ENCODE results near the gene GATA6. TPM values are rescaled to one million over a fixed set of nuclear protein-coding genes. Genes with fewer than 3 reads are reported as not detected.
A peak's percentile ranks its signal among the peaks of the same experiment; 100 is the strongest.

The GATA6 gene
- 100 to 1,000 TPM in 1 of 4 donors, 10 to 100 TPM in 3; 49.7 to 223 (median 65.7) TPM for total RNA-seq

- H3K4me1 ChIP-seq = peaks cover 0 to 32% (median 16%) of the 10 kb centered on the region in 4 donors
- H3K36me3 ChIP-seq = no peaks in the 10 kb centered on the region
- peak within 1 kb of the TSS; percentile 37 to 86 (median 80) for H3K4me3 ChIP-seq
- DNase-seq = peak; percentile 91
- no peaks in the 10 kb centered on the region for H3K9me3 ChIP-seq
- in situ Hi-C loops (cut with MboI; ENCODE audit: low pct_ligation_motif_present in 1 of 4, low pct_unique_long_range_greater_than_20kb in 1 of 4, low sequenced_read_pairs in 3 of 4) = loop anchor here in 3 of 4 donors (25.0 kb wide), 3 partner anchors 257 to 518 kb away; no protein-coding TSS in a partner anchor
- intact Hi-C loops (cut with DNase I; ENCODE audit: low total_unique reads) = loop anchor here (10.0 kb wide), 1 partner anchor 526 kb away; no protein-coding TSS in a partner anchor
- H3K27me3 ChIP-seq = peaks cover 98% of the 10 kb centered on the region
- TF ChIP-seq POLR2A (IDR thresholded peaks at IDR 0.05) (peak; percentile 98), EP300 (IDR thresholded peaks at IDR 0.05; ENCODE audit: low read depth) (no peak), CTCF (IDR thresholded peaks at IDR 0.05) (peak in 3 of 5 experiments; percentile 11 to 46 (median 39)), POLR2AphosphoS5 (IDR thresholded peaks at IDR 0.05) (peak; percentile 65 to 96 (median 93))
- 0% methylated on average over 69 of the region's 87 CpGs; no CpG with 5 or more reads in 1 of the 2 donors for WGBS, 2 donors (ENCODE audit: low coverage in 1 of 2)
- peak within 1 kb of the TSS; percentile 91 to 96 (median 94) for H3K27ac ChIP-seq
These were observed at the start of gene GATA6 for GRCh38 chr18:22169011-22169888. Gene GATA6 (plus strand): TSS chr18:22169589. CDS start chr18:22171145, 1,556 bp downstream.

DNA sequence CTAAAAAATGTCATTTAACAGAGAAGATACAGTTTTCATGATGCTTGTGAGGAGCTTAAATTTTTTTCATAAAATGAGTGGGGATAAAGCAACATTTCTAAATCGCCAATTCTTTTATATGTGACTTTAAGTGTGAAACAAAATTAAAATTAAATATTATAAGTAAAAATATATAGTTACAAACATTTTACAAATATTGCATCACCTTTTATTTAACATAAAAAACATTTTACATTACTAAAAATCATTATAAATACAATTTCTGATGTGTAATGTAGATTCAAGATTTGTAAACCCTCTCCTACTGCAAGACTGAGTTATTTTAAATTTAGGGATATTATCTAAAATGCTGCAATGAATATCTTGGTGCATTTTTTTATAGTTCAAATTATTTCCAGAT lies 44.4 kb upstream of the GATA6 start:
- Histone ChIP-seq H3K9me3 (no peaks in the 10 kb centered on the region), H3K4me1 (peaks cover 0 to 3% (median 0%) of the 10 kb centered on the region in 4 donors), H3K27me3 (no peaks in the 10 kb centered on the region), H3K27ac (no peak overlapping the region), H3K4me3 (no peak overlapping the region), H3K36me3 (no peaks in the 10 kb centered on the region)
- in situ Hi-C loops (cut with MboI; ENCODE audit: low pct_ligation_motif_present in 1 of 4, low pct_unique_long_range_greater_than_20kb in 1 of 4, low sequenced_read_pairs in 3 of 4) (loop anchor here in 1 of 4 donors (25.0 kb wide), 1 partner anchor 113 kb away; no protein-coding TSS in a partner anchor), intact Hi-C loops (cut with DNase I; ENCODE audit: low total_unique reads) (no loop called here)
- DNase-seq = no peak
- no peak for TF ChIP-seq POLR2AphosphoS5 (IDR thresholded peaks at IDR 0.05)
- TF ChIP-seq EP300 (IDR thresholded peaks at IDR 0.05; ENCODE audit: low read depth) = no peak
- no peak for TF ChIP-seq POLR2A (IDR thresholded peaks at IDR 0.05)
- no peak for TF ChIP-seq CTCF (IDR thresholded peaks at IDR 0.05)
- 87 to 100% methylated on average over 1 of the region's 1 CpG for WGBS, 2 donors (ENCODE audit: low coverage in 1 of 2)

DNA sequence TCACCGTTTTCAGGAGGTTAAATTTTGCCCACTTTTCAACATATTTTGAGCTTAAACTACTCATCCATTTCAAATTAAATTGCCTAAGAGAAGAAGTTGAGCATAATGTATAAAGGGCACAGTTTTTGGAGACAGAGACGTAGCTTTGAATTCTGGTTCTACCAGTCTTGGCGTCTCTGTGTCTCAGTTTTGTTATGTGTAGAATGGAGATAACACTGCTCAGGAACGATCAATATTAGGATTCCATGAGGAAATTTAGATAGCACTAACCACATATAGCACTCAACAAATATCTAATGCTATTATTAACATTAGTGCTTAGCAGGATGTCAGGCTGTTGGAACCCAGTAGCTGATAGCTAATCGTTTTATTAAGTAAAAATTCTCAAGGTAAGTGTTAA lies 40.4 kb upstream of the GATA6 start:
- Histone ChIP-seq H3K4me3 (no peak overlapping the region), H3K27me3 (no peaks in the 10 kb centered on the region), H3K27ac (no peak overlapping the region), H3K4me1 (peaks cover 0 to 3% (median 0%) of the 10 kb centered on the region in 4 donors), H3K36me3 (no peaks in the 10 kb centered on the region), H3K9me3 (no peaks in the 10 kb centered on the region)
- no peak for DNase-seq
- intact Hi-C loops (cut with DNase I; ENCODE audit: low total_unique reads) = no loop called here
- TF ChIP-seq CTCF (IDR thresholded peaks at IDR 0.05) = no peak
- no peak for TF ChIP-seq POLR2AphosphoS5 (IDR thresholded peaks at IDR 0.05)
- TF ChIP-seq POLR2A (IDR thresholded peaks at IDR 0.05) = no peak
- no peak for TF ChIP-seq EP300 (IDR thresholded peaks at IDR 0.05; ENCODE audit: low read depth)
- in situ Hi-C loops (cut with MboI; ENCODE audit: low pct_ligation_motif_present in 1 of 4, low pct_unique_long_range_greater_than_20kb in 1 of 4, low sequenced_read_pairs in 3 of 4) = no loop called here
- WGBS, 2 donors (ENCODE audit: low coverage in 1 of 2) = 61 to 74% methylated on average over 5 of the region's 5 CpGs

GRCh38 chr18:22129778-22130177 lies 39.6 kb upstream of the GATA6 start:
- H3K27me3 ChIP-seq = no peaks in the 10 kb centered on the region
- DNase-seq = no peak
- H3K9me3 ChIP-seq = no peaks in the 10 kb centered on the region
- H3K4me3 ChIP-seq = no peak overlapping the region
- H3K36me3 ChIP-seq = no peaks in the 10 kb centered on the region
- no peak for TF ChIP-seq POLR2A (IDR thresholded peaks at IDR 0.05)
- no peak for TF ChIP-seq EP300 (IDR thresholded peaks at IDR 0.05; ENCODE audit: low read depth)
- no peak for TF ChIP-seq POLR2AphosphoS5 (IDR thresholded peaks at IDR 0.05)
- no peak for TF ChIP-seq CTCF (IDR thresholded peaks at IDR 0.05)
- 72 to 92% methylated on average over 1 of the region's 1 CpG for WGBS, 2 donors (ENCODE audit: low coverage in 1 of 2)
- intact Hi-C loops (cut with DNase I; ENCODE audit: low total_unique reads) (no loop called here), in situ Hi-C loops (cut with MboI; ENCODE audit: low pct_ligation_motif_present in 1 of 4, low pct_unique_long_range_greater_than_20kb in 1 of 4, low sequenced_read_pairs in 3 of 4) (no loop called here)
- H3K27ac ChIP-seq = no peak overlapping the region
- peaks cover 0 to 3% (median 0%) of the 10 kb centered on the region in 4 donors for H3K4me1 ChIP-seq
